MM.1S (cell line): ENCODE measurements around the gene KCNMA1.

Experiments
- DNase-seq: peaks from one replicate; pipeline ENCODE4 v3.0.0-alpha.2; 2015
- H2AFZ ChIP-seq: fragments of 300-600 bp; sonication (generic); 2 replicates; pipeline ENCODE4 v1.6.0; 2016; ENCODE audit warnings: antibody characterized with exemption, low read length
- H3F3A ChIP-seq: fragments of 300-600 bp; sonication (generic); 2 replicates; pipeline ENCODE4 v1.6.1; 2016; ENCODE audit warnings: mild to moderate bottlenecking, antibody characterized with exemption, low read length, moderate library complexity, mixed read lengths; ENCODE audit not compliant: insufficient read depth
- H3K27ac ChIP-seq: fragments of 300-600 bp; sonication (generic); 2 replicates; pipeline ENCODE4 v1.5.1; 2016; ENCODE audit warnings: mild to moderate bottlenecking, low read length
- H3K27me3 ChIP-seq: fragments of 300-600 bp; sonication (generic); replicated peaks from 2 replicates; pipeline ENCODE4 v1.6.0; 2016; ENCODE audit warnings: low read length; ENCODE audit not compliant: insufficient read depth
- H3K36me3 ChIP-seq: fragments of 300-600 bp; sonication (generic); replicated peaks from 2 replicates; pipeline ENCODE4 v1.6.1; 2016; ENCODE audit warnings: mild to moderate bottlenecking, low read length, mixed read lengths; ENCODE audit not compliant: insufficient read depth
- H3K4me1 ChIP-seq: fragments of 300-600 bp; sonication (generic); 2 replicates; pipeline ENCODE4 v1.6.1; 2016; ENCODE audit warnings: low read length, mixed read lengths
- H3K4me2 ChIP-seq: fragments of 300-600 bp; sonication (generic); 2 replicates; pipeline ENCODE4 v1.6.0; 2016; ENCODE audit warnings: low read depth, low read length
- H3K4me3 ChIP-seq: fragments of 300-600 bp; sonication (generic); 2 replicates; pipeline ENCODE4 v1.5.1; 2016; ENCODE audit warnings: low read length, mixed read lengths
- H3K79me2 ChIP-seq: fragments of 300-600 bp; sonication (generic); 2 replicates; pipeline ENCODE4 v1.6.1; 2016; ENCODE audit warnings: mixed run types, low read length, mixed read lengths
- H3K9ac ChIP-seq: fragments of 300-600 bp; sonication (generic); 2 replicates; pipeline ENCODE4 v1.6.1; 2016; ENCODE audit warnings: low read length, mixed read lengths
- H3K9me2 ChIP-seq: fragments of 300-600 bp; sonication (generic); replicated peaks from 2 replicates; pipeline ENCODE4 v1.6.1; 2016; ENCODE audit warnings: mild to moderate bottlenecking, low read length, mixed read lengths; ENCODE audit not compliant: insufficient read depth
- H3K9me3 ChIP-seq: fragments of 300-600 bp; sonication (generic); replicated peaks from 2 replicates; pipeline ENCODE4 v1.6.1; 2016; ENCODE audit warnings: mild to moderate bottlenecking, low read length, mixed read lengths; ENCODE audit not compliant: insufficient read depth
- H4K20me1 ChIP-seq: fragments of 300-600 bp; sonication (generic); 2 replicates; pipeline ENCODE4 v1.6.1; 2016; ENCODE audit warnings: mild to moderate bottlenecking, low read length, moderate library complexity, mixed read lengths; ENCODE audit not compliant: insufficient read depth
- CTCF ChIP-seq: fragments of 300-600 bp; sonication (generic); IDR thresholded peaks from 2 replicates; pipeline ENCODE4 v1.5.1; 2016; ENCODE audit warnings: antibody characterized with exemption, low read length, mixed read lengths
- EZH2 ChIP-seq: fragments of 300-600 bp; sonication (generic); optimal IDR thresholded peaks from 2 replicates; pipeline ENCODE3; 2017; ENCODE audit warnings: low read depth, mild to moderate bottlenecking, antibody characterized with exemption, low read length, mixed read lengths
- EZH2phosphoT487 ChIP-seq: fragments of 300-600 bp; sonication (generic); IDR thresholded peaks from 2 replicates; pipeline ENCODE4 v1.6.1; 2018; ENCODE audit warnings: antibody characterized with exemption, low read length

The KCNMA1 gene

GRCh38 chr10:77012812-77013500 is 624.7 kb downstream of the KCNMA1 start:
- Histone ChIP-seq H3K27ac (no peak overlapping the region), H3K9ac (no peak overlapping the region), H3K36me3 (no peaks in the 10 kb centered on the region), H3K9me3 (no peaks in the 10 kb centered on the region), H3K79me2 (no peaks in the 10 kb centered on the region), H3K4me2 (no peak overlapping the region), H3F3A (no peaks in the 10 kb centered on the region), H4K20me1 (no peaks in the 10 kb centered on the region), H3K4me3 (no peak overlapping the region), H2AFZ (no peak overlapping the region), H3K9me2 (no peaks in the 10 kb centered on the region; the same call in 1 of the 2 replicates), H3K4me1 (0 out of 2 replicates have a peak, but pooled peaks cover 4% of the 10 kb centered on the region), H3K27me3 (no peaks in the 10 kb centered on the region)
- no peak for DNase-seq
- TF ChIP-seq EZH2 (no peak), EZH2phosphoT487 (no peak), CTCF (no peak)

GRCh38 chr10:77011874-77012811 is 625.5 kb downstream of the KCNMA1 start:
- no peak for DNase-seq
- Histone ChIP-seq H3K9ac (no peak overlapping the region), H3K9me2 (no peaks in the 10 kb centered on the region; the same call in 1 of the 2 replicates), H3K36me3 (no peaks in the 10 kb centered on the region), H3K4me2 (no peak overlapping the region), H3K79me2 (no peaks in the 10 kb centered on the region), H2AFZ (no peak overlapping the region), H3K4me3 (no peak overlapping the region), H3F3A (no peaks in the 10 kb centered on the region), H3K9me3 (no peaks in the 10 kb centered on the region), H4K20me1 (no peaks in the 10 kb centered on the region), H3K27ac (no peak overlapping the region), H3K27me3 (no peaks in the 10 kb centered on the region), H3K4me1 (0 out of 2 replicates have a peak, but pooled peaks cover 4% of the 10 kb centered on the region)
- no peak for TF ChIP-seq EZH2phosphoT487

GRCh38 chr10:77010430-77010829 is 627.2 kb downstream of the KCNMA1 start:
- no peak for TF ChIP-seq EZH2phosphoT487
- TF ChIP-seq EZH2: no peak
- no peak for TF ChIP-seq CTCF
- Histone ChIP-seq H3K79me2 (no peaks in the 10 kb centered on the region), H3K9me2 (no peaks in the 10 kb centered on the region; the same call in 1 of the 2 replicates), H3K9me3 (no peaks in the 10 kb centered on the region), H3K27me3 (no peaks in the 10 kb centered on the region), H3K4me2 (no peak overlapping the region), H3K9ac (no peak overlapping the region), H4K20me1 (no peaks in the 10 kb centered on the region), H3K4me1 (0 out of 2 replicates have a peak, but pooled peaks cover 4% of the 10 kb centered on the region), H3F3A (no peaks in the 10 kb centered on the region), H3K27ac (no peak overlapping the region), H3K4me3 (no peak overlapping the region), H3K36me3 (no peaks in the 10 kb centered on the region), H2AFZ (no peak overlapping the region)
- DNase-seq: no peak
